Measurements from ENCODE around the gene CCNY. TPM values are rescaled to one million over a fixed set of nuclear protein-coding genes. Genes with fewer than 3 reads are reported as not detected.
A peak's percentile ranks its signal among the peaks of the same experiment; 100 is the strongest.

CCNY gene
- total RNA-seq, 1 experiment from 2014 or later: 63.7 TPM

GRCh38 chr10:35554461-35555056 lies 218.2 kb downstream of the CCNY start:
- DNase-seq (ENCODE audit: low read depth): no peak

DNA sequence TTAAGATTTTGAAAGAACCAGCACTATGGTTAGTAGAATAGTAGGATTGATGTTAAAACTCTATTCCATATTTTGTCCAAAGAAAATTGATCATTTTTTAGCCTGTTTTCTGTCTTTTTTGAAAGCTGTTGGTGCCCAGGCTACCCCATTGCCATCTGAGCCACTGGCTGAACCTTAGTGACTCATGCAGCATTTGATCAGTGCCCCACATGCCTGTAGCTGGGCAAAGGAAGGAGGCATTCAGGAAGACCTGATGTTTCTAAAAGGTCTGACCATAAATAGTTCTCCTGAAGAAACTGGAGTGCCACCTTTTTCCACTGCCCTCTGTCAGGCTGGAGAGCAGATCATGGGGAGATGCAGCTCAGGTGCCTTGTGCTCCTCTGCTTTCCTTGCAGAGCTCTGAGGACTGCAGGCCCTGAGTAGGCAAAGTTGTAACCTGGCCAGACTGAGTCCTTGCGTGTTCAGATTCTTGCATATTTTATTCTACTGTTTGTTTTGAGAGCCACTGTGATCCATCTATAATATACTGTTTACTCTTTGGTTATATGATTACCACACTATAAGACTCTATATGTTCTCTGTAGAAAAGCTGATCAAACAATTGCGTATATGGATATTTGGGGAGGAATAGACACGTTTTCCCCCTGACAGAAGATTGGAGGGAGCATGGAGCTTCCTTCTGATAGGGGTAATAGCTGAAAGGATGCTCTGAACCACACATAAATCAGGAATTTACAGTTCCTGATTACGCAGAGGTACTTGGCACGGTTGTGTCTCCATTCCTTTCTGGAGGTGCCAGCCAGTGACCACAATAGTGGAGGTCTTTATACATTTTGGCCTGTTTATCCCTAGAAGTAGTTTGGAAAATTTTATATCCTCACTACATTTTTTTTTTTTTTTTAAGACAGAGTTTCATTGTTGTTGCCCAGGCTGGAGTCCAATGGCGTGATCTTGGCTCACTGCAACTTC lies 219.9 kb downstream of the CCNY start:
- DNase-seq (ENCODE audit: low read depth): peak; percentile 36

- DNase-seq (ENCODE audit: low read depth): no peak
Observed at GRCh38 chr10:35558276-35558675, 222.0 kb downstream of the CCNY start.

GRCh38 chr10:35559416-35559815 lies 223.1 kb downstream of the CCNY start:
- no peak for DNase-seq (ENCODE audit: low read depth)

DNA sequence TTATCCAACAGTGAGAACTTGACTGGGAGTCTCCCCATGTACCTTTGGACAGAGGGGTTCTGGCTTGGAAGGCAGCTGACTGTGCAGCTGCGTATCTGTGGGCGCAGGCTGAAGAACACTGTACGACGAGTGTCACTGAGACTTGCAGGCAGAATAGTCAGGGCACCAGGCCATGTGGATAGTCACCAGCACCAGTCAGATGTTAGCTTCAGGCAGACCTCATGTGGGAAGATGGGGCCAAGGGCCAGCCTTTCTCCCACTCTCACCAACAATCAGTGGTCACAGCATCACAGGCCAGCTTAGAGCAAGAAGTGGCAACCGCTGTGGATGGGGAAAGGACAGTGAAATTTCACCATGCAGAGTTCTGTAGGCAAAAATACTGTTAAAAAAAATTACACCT lies 225.4 kb downstream of the CCNY start:
- DNase-seq (ENCODE audit: low read depth): no peak

DNA sequence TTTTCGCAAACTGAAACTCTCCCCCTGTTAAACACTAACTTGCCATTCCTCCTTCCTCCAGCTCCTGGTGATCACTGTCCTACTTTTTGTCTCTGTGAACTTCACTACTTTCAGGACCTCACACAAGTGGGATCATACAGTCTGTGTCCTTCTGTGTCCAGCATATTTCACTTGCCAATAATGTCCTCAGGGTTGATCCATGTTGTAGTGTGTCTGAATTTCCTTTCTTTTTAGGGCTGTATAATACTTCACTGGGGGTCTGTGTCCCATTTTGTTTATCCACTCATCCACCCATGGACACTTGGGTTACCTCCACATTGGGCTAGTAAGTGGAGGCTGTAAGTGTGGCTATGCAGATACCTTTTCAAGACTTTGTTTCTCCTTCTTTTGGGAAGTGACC lies 226.1 kb downstream of the CCNY start:
- DNase-seq (ENCODE audit: low read depth): no peak

DNA sequence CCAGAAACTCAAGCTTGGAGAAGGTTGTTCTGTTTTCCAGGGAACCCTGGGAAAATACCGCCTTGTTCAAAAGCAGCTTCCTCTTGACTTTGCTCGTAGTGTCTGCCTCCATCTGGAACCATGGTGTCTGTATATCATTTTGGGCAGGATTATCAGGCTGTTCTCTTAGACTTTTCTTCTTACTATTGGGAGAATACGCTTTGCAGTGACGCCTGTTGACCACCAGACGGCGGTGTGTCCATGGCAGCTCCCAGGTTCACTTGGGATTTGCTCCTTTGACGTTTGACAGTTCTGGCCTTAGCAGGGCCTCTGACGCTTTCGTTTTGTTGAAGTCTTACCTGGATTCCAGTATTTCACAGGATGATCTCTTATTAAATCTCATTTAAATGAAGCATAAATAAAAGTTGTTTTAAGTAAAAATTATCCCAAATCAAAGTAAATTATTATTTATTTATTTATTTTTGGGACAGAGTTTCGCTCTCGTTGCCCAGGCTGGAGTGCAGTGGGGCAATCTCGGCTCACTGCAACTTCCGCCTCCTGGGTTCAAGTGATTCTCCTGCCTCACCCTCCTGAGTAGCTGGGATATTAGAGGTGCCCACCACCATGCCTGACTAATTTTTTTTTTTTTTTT lies 227.1 kb downstream of the CCNY start:
- DNase-seq (ENCODE audit: low read depth): peak; percentile 76

DNA sequence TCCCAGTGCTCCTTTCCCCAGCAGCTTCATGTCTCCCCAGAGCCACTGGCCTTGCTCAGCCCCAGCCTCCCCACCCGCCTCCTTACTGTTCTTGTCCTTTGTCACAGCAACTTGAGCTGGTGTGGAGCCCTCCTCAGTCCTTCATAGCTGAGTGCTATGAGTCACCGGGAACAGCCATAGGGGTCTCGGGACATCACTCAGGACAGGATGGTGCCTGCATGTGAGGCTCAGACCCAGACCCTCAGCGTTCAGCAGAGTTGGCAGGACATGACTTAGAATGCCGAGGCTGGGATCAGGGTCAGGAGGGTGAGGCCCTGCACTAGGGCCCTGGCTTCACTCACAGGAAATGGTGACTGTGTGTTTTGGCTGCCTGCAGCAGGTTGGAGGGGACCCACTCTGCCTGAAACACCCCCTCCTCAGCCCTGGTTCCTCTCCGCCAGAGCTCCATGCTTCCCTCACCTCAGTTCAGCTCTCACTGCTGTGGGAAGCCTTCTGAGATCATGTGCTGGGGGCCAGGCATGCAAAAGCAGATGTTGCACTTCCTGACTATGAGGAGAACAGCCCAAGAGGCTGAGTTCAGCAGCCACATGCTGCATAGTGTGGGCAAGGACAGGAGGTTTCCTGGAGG lies 228.1 kb downstream of the CCNY start:
- DNase-seq (ENCODE audit: low read depth): no peak

- no peak for DNase-seq (ENCODE audit: low read depth)
Observed at GRCh38 chr10:35565602-35566081, 229.3 kb downstream of the CCNY start.

DNA sequence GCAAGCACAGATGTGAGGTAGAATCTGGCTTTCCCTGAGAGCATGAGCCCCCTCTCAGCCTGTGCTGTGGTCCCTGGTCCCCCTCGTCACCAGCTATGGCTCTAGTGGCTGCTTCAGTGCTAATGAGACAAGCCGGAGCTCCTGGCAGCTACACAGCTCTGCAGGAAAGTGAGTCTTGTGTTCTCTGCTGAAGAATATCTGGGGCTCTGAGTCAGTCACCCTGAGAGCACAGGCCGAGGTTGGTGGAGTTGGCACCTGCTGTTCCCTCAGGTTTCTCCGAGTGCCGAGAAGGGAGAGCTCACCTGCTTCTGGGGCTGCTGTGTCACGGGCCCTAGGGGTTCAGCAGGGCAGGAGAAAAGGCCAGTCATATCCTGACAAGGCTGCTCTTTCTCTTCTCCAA lies 231.6 kb downstream of the CCNY start:
- DNase-seq (ENCODE audit: low read depth): no peak

DNA sequence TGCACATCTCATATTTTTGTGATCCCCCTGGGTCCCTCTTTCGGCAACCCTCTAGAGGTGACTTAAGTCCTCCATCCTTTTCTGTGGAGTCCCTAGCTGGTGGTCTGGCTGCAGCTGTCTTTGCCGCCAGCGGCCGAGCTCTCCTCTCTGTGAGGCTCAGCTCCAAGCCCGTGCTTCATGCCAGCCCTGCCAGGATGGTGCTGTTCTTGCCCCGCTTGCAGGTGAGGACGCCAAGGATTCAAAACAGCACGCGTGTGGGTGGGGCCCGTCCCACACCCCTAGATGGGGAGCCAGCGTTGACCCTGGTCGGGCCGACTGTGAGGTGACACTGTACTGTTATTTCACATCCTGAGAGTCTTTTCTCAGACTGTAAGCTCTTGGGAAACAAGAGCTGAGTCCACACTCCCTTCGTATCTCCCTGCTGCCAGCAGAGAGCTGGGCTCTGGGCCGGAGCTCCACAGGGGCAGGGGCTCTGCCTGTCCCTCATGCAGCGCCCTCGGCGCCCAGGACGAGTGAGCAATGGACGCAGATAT lies 232.2 kb downstream of the CCNY start:
- DNase-seq (ENCODE audit: low read depth): no peak

GRCh38 chr10:35569111-35569707 lies 232.9 kb downstream of the CCNY start:
- no peak for DNase-seq (ENCODE audit: low read depth)

DNA sequence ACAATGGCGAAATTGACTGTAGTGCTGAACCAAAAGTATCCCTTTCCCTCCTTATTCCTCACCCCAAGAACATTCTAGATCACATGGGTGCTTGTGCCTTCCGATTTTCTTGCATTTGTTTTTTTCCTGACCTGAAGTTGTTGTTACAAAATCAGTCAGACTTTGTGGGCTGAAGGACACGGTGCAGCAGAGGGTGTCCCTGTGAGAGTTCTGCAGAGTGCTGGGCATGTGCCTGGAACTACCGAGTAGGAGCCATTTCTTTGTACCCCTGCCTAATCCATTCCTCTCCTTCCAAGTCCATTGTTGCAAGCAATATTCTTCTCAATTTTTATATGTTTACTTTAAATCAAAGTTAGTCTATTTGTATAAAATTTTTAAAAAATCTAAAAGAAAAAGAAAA lies 233.5 kb downstream of the CCNY start:
- no peak for DNase-seq (ENCODE audit: low read depth)

DNA sequence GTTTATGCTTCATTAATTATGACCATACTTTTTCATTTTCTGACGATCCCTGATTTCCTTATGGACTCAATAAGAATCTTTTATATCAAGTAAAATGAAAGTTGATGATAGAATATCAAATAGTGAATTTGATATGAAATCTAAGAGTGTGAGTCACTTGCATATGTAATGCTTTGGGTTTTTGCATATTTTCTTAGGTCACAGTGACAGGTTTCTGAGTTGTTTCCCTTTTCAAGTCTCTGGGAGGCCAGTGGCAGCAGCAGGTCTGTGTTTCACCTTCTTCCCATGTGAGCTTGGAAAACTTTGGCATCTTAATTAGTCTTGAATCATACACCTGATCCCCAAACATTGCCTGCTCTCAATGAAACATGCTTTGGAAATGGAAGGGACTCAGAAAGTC lies 234.1 kb downstream of the CCNY start:
- no peak for DNase-seq (ENCODE audit: low read depth)

DNA sequence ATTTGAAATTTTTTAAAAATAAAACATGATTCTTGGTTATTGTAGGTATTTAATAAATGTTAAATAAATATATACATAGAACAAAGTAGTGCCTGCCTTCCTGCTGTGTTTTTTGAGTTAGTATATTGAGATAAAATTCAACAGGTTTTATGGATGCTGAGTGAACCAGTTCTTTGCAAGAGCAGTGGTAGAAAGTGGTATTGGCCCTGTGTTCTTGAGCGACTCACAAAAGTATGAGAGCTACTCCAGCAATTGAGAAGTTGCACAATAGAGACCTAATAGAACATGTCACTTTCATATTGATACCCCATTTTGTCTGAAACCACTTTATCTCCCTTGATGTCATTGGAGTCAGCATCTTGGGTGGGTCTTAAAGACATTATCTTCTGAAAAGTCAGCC lies 236.3 kb downstream of the CCNY start:
- no peak for DNase-seq (ENCODE audit: low read depth)

GRCh38 chr10:35573796-35574195 lies 237.5 kb downstream of the CCNY start:
- DNase-seq (ENCODE audit: low read depth): peak; percentile 87

DNA sequence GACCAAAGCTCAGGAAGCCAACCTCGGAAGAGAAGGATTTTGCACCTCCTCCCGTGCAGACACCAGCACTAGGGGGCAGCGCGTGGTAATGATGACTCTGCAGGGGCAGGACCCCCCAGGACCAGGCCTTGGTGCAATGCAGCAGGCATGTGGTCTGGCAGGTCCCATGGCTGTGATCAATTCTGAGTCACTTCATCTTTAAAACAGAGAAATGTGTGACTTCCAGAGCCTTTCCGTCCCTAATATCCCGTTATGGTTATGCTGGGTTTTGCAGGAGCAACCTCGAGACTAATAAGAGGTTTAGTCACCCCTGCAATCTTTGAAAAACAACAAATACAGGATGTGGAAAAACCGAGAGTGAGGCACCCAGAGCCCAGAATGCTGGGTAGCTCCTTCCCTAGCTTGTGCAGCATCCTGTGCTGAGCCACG lies 238.6 kb downstream of the CCNY start:
- DNase-seq (ENCODE audit: low read depth): peak; percentile 98

GRCh38 chr10:35575640-35576039 lies 239.3 kb downstream of the CCNY start:
- DNase-seq (ENCODE audit: low read depth): no peak

DNA sequence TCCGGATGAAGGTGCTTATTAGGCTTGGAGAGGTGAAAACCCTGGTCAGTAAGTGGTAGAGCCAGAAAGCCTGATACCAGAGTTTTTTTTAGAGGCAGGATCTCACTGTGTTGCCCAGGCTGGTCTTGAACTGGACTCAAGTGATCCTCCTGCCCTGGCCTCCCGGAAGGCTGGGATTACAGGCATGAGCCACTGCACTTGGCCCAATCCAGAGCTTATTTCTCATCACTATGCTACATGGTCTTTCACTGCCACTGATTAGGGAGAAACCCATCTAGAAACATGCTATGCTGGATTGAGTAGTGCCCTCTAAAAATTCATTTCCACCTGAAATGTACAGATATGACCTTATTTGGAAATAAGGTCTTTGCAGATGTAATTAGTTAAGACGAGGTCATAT lies 240.4 kb downstream of the CCNY start:
- no peak for DNase-seq (ENCODE audit: low read depth)

DNA sequence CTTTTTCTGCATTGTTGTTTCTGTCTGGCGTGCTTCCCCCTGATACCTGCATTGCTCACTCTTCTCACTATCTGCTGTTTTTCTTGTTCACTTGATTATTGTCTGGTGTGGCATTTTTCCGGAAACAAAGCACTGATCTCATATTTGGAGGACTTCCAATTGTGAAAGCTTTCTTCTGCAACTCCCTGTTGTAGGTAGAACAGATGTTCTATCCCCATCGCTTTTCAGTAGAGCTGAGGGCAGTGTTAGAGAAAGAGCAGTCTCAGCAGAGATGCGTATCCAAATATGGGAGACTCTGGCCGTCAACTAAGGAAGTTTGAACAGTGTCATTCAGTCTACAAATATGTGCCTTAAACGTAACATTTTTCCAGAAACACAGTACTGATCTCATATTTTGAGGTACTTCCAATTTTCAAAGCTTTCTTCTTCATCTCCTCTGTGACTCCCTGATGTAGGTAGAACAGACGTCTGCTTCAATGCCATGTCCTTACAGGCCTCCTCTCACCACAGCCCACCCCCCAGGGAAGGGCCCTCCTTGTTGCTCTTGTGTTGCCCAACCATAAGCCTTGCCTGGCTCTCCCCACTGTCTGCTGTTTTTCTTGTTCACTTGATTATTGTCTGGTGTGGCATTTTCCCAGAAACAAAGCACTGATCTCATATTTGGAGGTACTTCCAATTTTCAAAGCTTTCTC lies 241.8 kb downstream of the CCNY start:
- DNase-seq (ENCODE audit: low read depth): no peak

GRCh38 chr10:35578618-35578956 lies 242.3 kb downstream of the CCNY start:
- DNase-seq (ENCODE audit: low read depth): peak; percentile 54
